Lung microvascular endothelial cell (primary cell): ENCODE measurements around the gene GUF1. TPM values are rescaled to one million over a fixed set of nuclear protein-coding genes. Genes with fewer than 3 reads are reported as not detected.

Experiments used
- DNase-seq, 2 donors: peaks; one replicate each; pipeline versions ENCODE4 v3.0.0 to v3.0.0-alpha.2; 2010; ENCODE audit warnings: low read depth in 2 of 2
- total RNA-seq: library from RNA; depleted of rRNA; stranded (reverse); fragments of >200 nt; gene quantifications from 2 replicates; pipeline ENCODE4 v1.2.1, GENCODE V29; 2014

GUF1 gene, protein sequence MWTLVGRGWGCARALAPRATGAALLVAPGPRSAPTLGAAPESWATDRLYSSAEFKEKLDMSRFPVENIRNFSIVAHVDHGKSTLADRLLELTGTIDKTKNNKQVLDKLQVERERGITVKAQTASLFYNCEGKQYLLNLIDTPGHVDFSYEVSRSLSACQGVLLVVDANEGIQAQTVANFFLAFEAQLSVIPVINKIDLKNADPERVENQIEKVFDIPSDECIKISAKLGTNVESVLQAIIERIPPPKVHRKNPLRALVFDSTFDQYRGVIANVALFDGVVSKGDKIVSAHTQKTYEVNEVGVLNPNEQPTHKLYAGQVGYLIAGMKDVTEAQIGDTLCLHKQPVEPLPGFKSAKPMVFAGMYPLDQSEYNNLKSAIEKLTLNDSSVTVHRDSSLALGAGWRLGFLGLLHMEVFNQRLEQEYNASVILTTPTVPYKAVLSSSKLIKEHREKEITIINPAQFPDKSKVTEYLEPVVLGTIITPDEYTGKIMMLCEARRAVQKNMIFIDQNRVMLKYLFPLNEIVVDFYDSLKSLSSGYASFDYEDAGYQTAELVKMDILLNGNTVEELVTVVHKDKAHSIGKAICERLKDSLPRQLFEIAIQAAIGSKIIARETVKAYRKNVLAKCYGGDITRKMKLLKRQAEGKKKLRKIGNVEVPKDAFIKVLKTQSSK
- 6.1 and 6.7 TPM in 2 replicates for total RNA-seq

DNA sequence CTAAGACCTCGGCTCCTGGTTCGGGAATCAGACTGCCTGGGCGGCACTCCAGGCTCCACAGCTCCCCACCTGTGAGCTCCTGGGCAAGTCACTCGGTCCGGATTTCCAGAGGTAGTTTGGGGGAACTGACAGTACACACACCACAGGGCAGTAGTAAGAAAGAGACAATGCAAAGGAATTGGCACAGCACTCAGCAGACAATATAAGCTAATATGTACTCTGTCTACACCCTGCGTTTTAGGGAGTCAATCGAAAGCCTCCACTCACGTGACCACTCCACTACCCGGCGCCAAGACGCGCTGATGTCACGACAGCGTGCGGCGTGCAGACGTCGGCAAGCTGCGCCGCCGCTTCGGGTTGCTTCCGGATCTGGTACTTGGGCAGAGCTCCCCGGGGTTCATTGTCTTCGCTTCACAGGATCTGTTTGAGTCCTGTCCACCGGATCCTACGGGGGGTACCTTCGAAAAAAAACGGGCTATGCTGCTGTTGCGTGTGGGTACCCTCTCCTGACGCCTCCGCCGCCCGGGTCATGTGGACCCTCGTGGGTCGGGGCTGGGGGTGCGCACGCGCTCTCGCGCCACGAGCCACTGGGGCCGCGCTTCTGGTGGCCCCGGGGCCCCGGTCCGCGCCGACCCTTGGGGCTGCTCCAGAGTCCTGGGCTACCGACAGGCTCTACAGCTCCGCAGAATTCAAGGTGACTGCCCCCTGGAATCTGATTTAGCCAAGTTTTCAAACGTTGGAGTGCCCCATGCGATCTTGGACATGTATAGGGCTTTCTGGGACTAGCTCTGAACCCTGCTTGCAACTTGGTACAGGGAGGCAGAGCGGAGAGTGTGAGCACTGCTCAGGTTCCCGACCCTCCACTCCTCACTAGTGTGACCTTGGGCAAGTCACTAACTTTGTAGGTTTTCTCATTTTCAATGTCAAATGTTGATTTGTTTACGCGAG lies at the start of gene GUF1:
Gene GUF1, plus strand, starts transcription at position 327 of the 948 bp plus-strand sequence. Its CDS starts 203 bp downstream, at position 530.
- DNase-seq = peak; percentile 93 to 95

DNA sequence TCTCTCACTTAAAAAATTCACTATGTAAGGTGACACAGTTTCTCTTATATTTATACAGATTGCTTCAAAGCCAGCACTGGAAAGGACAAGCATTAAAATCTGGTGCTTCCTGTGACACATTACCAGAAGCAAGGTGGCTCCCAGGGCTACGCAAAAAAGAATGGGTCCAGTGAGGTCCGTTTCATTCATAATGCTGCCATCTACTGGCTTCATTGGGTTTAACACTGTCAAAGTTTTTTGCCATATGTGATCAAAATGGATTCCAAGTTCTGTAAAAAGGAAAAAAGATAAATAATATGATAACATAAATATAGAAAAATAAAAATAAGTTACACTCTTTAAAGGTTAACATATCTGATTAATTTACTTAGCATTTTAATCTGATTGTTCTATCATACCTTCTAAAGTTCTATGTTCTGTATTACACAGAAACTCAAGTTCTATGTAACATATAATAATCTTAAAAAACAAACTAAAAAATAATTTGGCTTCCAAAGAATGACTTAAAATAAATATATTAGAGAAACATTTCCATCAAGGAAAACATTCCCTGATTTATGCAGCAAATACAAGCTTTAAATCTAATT lies 48.8 kb upstream of the GUF1 start:
- peak; percentile 55 to 68 for DNase-seq

DNA sequence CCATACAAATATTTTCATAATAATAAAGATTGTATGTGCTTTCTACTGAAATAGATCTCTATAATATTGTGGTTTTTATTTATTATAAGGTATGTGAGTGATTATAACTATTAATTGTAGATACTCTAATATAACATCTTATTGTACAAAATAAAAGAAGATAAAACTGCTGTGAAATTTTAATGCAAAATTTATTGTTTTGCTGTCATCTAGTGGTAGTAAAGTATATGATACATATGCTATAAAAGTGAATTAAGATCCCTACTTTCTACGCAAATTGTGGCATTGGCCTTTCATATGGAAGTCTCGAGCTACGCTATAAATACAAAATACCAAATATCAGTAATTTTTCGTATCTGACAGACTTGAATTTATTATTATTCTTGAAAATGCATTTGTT lies 46.1 kb upstream of the GUF1 start:
- DNase-seq = no peak

DNA sequence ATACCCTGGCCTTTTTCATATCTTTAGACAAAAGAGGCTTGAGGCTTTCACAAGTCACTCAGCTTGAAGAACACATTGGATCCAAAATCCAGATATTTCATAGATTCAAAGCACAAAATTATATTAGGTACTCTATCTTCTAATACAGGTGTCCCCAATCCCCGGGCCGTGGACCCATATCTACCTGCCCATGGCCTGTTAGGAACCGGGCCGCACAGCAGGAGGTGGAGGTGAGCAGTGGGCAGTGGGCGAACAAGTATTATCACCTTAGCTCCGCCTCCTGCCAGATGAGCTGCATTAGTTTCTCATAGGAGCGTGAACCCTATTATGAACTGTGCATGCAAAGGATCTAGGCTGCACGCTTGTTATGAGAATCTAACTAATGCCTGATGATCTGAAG lies 45.5 kb upstream of the GUF1 start:
- DNase-seq = no peak

DNA sequence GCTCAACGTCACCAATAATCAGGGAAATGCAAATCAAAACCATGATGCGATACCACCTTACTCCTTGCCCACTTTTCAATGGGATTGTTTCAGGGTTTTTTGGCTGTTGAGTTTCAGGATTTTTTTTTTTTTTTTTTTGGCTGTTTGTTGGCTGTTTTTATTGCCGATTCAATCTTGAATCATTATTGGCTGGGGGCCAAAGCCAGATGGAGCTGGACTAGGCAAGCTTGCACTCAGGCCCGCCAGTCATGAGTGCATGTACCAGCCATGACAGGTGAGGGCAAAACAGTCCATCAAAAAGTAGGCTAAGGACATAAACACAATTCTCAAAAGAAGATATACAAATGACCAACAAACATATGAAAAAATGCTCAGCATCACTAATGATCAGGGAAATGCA lies 40.1 kb upstream of the GUF1 start:
- DNase-seq = no peak

DNA sequence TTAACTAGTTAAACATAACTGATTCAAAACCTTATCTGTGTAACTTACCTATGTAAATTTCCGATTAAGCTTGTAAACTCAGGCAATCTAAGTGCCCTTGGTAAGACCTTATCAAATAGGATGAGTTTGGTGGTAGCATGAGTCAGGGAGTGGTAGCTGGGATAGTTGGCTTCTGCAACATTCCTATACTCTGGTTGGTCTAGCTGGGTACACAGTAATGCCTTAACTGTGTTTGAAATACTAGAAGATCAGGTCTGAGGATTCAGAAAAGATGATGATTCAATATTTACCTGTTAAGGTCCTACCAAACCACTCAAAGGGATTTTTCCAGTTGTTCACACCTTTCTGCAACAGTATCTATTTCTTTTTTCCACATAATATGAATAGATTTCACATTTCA lies 32.1 kb upstream of the GUF1 start:
- no peak for DNase-seq

DNA sequence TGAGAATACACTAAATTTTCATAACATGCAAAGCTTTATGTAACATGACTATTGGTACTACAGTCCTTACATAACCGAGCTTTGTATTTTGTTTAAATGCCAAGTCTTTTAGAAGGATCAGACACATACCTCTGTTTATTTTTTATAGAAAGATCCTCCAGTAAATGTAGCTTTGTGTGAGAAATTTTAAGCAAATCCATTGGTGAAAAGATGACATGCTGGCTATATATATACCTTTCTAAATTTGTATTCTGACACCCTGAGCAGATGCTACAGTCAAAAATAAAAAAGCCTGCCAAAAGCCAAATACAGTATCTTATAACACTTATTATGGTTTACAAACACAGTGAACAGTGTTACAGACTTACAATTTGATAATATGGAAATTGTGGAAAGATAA lies 26.8 kb upstream of the GUF1 start, which contains the start of gene YIPF7:
Gene YIPF7, minus strand, starts transcription at position 201 of the 400 bp plus-strand sequence. CDS start 1,525 bp downstream, outside the sequence.
- DNase-seq = no peak

DNA sequence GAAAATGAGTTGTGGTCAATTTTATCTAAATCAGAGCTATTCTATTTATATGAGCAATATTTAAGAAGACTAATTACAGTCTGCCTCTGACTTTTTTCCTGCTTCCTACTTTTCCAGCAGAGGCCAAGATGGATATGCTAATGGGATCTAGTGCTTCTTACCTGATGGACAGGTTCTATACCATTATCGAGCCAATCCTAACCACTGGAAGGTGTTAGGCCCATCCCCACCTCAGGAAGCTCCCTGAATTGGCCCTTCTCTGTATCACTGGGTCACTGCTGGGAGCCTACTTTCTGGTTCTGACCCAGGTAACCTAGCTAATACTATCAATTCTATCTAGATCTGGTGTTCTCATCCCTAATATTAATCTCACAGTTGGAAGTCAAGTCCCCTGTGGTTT lies 26.2 kb upstream of the GUF1 start:
- DNase-seq = no peak

DNA sequence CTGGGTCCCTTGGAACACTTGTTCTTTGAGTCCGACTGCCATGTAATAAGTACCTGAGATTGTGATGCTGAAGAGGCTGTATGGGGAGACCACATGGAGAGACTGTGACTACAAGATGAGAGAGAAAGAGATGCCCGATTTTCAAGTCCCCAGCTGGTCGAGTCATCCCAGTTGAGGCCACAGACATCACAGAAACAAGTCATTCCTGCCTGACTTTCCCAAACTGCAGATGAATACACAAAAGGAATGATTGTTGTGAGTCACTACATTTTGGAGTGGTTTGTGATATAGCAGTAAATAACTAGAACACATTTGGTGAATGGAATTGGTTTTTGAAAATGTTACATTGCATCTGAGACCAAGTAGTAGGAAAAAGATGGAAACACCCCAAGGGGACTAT lies 17.8 kb upstream of the GUF1 start:
- no peak for DNase-seq

DNA sequence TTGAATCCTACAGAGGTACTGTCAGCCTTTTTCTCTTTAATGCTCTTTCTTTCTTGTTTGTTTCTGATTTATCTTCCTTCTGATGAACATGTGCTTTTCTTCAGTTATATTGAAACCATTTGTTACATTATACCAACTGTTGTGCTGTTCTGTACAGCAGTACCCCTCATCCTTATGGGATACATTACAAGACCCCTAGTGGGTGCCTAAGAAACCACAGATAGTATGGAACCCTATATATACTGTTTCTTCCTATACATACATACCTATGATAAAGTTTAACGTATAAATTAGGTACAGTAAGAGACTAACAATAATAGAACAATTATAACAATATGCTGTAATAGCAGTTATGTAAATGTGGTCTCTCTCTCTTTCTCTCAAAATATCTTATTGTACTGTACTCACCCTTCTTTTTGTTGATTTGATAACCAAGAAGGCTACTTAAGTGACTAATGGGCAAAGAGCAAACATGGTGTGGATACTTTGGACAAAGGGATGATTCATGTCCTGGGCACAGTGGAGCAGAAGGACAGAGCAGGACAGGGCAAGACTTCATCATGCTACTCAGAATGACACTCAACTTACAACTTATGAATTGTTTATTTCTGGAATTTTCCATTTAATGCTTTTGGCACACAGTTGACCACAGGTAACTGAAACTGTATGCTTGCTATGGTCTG lies 16.1 kb upstream of the GUF1 start:
- peak in 1 of 2 donors; percentile 31 for DNase-seq

DNA sequence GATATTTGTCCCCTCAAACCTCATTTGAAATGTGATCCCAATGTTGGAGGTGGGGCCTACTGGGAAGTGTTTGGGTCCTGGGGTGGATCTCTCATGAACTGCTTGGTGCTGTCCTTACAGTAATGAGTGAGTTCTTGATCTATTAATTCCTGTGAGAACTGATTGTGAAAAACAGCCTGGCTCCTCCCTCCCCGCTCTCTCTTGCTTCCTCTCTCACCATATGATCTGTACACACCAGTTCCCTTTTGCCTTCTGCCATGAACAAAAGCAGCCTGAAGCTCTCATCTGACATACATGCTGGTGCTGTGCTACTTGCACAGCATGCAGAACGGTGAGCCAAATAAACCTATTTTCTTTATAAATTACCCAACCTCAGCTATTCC lies 15.6 kb upstream of the GUF1 start:
- DNase-seq = no peak

DNA sequence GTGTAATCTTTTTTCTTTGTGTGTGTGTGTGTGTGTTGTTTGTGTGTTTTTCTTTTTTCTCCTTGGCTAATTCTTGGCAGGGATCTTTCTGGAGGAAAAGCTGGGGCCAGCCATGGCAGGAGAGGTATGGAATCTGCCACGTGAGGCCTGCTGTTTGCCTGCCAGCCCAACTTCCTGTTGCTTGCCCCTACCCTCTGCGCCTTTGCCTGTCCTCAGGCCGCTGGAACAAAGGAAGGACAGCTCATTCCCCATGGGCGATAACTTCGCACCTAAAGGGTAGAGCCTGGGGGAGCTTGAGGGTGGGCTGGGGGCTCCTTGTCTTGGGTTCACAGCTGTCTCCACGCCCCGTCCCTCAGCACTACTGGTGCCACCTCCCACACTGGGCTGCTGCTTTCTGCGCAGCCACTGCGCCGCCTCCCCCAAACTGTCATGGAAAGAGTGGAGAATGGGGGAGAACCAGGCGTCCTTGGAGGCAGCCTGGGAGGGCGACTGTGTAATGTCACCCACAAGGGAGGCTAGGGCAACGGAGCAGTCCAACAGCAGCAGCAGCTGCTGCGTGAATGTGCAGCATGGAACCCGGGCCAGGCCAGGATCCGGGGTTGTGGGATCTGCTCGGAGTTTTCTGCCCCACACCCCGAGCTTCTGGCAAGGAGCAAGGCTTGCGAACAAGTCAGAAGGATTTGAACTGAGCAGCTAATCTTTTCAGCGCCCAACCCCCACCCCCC lies 14.5 kb upstream of the GUF1 start:
- DNase-seq = no peak

DNA sequence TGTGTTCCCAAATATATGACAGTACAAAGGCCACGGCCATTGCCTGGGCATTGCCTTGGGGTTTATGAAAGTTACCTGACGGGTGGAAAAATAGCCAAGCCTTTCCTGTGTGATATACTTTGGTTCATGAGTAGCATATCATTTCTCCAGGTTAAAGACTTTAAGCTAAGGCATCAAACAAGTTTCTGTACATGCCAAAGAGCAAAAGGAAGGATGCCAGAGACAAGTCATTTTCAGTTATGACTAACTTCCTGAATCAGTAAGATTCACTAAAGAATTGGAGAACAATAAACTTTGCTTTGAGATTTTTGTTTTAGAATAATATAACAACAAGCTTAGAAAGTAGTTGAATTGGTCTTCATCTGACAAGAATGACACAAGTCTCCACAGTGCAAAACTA lies 9.7 kb upstream of the GUF1 start:
- DNase-seq = peak in 1 of 2 donors; percentile 57

DNA sequence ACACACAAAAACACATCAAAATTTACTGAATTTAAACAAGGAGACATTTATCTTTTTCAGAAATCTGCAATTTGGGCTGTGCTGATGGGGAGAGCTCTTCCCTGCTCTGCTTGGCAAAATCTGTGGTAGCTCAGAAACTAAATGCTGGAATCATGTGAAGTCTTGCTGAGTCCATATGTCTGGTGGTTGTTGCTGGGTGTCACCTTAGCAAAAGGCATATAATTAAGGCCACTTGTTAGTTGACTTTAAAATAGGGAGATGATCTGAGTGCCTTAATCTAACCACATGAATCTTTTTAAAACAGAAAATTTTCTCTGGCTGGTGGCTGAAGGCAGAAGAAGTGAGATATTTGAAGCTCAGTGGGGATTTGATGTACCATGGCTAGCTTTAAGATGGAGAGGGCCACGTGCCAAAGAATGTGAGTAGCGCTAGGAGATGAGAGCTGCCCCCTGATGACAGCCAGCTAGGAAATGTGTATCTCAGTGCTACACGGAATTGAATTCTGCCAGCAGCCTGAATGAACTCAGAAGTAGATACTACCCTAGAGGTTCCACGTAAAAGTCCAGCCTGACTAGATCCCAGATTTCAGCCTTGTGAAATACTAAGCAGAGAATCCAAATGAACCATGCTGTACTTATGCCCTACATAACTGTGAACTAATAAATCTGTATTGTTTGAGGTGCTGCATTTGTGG lies 7.6 kb upstream of the GUF1 start:
- DNase-seq = no peak

DNA sequence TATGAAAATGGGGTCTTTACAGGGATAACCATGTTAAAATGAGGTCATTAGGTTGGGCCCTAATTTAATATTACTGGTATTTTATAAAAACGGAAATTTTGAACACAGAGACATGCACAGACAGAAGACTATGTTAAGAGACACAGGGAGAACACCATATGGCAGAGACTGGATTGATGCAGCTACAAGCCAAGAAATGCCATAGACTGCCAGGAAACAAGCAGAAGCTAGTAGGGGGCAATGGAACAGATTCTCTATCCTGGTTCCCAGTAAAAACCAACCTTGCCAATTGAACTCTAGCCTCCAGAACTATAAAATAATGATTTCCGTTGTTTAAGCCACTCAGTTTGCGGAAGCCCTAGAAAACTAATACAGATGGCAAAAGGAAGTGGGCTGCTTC lies 6.6 kb upstream of the GUF1 start:
- DNase-seq = no peak

DNA sequence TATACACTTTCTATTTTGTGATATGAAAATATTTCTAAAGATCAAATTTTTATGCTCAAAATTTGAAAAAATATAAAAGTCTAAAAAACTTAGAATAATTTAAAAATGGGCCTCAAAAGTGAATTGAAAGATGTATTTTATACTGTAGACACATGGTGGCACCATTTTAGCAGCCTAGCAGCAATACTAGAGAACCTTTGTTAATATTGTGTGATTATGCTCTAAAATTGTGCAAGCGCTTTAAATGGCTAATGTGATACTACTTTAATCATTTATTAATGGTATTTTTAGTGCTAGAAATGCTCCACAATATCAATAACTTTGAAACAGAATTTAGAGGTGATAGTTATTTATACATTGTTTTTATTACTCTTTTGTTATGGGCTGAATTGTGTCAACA lies 3.7 kb upstream of the GUF1 start:
- DNase-seq = peak in 1 of 2 donors; percentile 14

DNA sequence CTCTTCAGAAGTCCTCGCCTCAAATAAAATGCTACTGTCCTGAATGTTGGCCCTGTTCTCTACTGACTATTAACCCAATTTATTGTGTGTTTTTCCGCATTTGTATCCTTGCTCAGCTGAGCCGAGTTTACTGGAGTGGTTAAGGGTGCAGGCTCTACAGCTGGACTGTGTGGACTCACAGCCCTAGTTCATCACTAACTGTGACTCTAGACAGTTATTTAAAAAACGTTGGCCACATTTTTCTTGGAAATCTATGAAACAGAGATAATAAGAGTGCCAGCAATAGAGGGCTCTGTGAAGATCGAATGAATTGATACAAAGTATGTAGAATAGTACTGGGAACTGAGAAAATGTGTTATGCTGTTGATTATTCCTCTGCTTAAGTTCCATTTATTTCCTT lies 2.9 kb upstream of the GUF1 start:
- DNase-seq = no peak

DNA sequence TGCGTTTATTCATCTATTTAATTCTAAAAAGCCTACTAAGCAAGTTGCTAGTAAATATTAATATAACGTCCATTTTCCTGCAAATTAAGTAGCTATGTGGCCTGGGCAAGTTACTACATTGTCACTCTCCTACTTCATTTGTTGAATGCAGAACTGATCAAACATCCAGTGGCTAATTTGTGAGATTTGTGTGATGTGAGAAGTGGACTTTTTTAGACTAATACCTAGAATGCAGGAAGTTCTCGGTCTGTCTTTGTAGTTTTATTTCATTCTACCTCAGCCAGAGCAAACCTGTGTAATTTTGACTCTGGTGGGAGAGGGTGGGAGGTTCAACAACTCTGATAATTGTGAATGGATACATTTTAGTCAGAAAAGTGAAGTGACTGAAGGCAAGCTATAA lies 840 bp downstream of the GUF1 start:
- peak in 1 of 2 donors; percentile 3 for DNase-seq

DNA sequence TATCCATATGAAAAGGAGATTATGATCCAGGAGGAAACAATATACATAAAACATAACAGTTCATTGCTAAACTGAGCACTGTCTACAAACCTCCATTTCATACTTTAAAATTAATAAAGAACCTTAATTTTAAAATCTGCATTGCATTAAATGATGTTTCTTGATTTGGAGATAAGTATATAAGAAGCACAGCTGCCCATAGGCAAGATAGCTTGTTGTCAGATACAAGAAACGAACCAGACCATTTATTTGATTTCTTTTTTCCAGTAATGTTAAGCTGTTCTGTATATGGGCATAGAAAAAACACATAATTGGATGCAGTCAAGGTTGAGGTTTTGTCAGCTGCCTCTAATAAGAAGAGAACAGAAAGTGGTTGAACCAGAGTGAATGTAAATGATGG lies 6.4 kb downstream of the GUF1 start:
- DNase-seq = no peak

DNA sequence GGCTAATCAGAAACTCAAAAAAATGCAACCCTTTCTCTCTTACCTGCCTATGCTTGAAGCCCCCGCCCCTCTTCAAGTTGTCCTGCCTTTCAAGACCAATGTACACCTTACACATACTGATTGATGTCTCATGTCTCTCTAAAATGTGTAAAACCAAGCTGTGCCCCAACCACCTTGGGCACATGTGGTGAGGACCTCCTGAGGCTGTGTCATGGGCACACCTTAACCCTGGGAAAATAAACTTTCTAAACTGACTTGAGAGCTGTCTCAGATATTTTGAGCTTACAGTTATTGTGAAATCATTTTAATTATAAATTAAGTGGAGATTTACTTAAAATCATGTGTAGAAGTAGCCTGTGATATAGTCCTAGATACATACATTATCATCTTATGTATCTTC lies 22.2 kb downstream of the GUF1 start:
- no peak for DNase-seq
